Endothelial cell of umbilical vein (primary cell): ENCODE measurements around the gene PDK3. TPM values are rescaled to one million over a fixed set of nuclear protein-coding genes. Genes with fewer than 3 reads are reported as not detected.

Source experiments
- BruUV-seq: library from RNA; stranded (reverse); fragments of 400-500 nt; replicated peaks from 2 replicates; lab custom pipeline; 2021; lab: Mats Ljungman, UMichigan
- CTCF ChIA-PET: fragments of 300-600, 350-600 bp; sonication (Branson Sonifier 250); formaldehyde crosslinking; loops from one replicate; lab custom pipeline; 2021; ENCODE audit warnings: antibody characterized with exemption, inconsistent platforms; lab: Charles Lee
- POLR2A ChIA-PET: fragments of 300-600, 350-600 bp; sonication (Branson Sonifier 250); formaldehyde crosslinking; loops from one replicate; lab custom pipeline; 2021; ENCODE audit warnings: antibody characterized with exemption, inconsistent platforms; lab: Charles Lee
- DNase-seq: peaks from one replicate; pipeline ENCODE4 v3.0.0-alpha.2; 2011; ENCODE audit warnings: low read depth, low spot score
- FAIRE-seq: peaks from 2 replicates; lab custom pipeline; 2011; peaks lifted over from hg19 to GRCh38; lab: Jason Lieb, UNC
- H2AFZ ChIP-seq: 2 replicates; pipeline ENCODE4 v1.6.0; 2012; ENCODE audit warnings: low read depth, low read length, control low read depth, inconsistent platforms
- H3K27ac ChIP-seq: 2 replicates; pipeline ENCODE4 v1.5.1; 2011; ENCODE audit warnings: low read depth, mild to moderate bottlenecking, control low read depth, low read length, moderate library complexity; ENCODE audit not compliant: insufficient read depth
- H3K27me3 ChIP-seq, 2 experiments: 2 replicates each; pipeline versions ENCODE4 v1.6.0 to v1.6.1; 2011; ENCODE audit warnings: low read length in 2 of 2, mixed read lengths in 1 of 2; ENCODE audit not compliant: control insufficient read depth in 2 of 2, insufficient read depth in 2 of 2
- H3K36me3 ChIP-seq, 2 experiments: 2 replicates in 1 of 2; 3 replicates in 1 of 2; pipeline ENCODE4 v1.5.1; 2011; ENCODE audit warnings: low read length in 2 of 2, mild to moderate bottlenecking in 1 of 2, moderate library complexity in 1 of 2; ENCODE audit not compliant: control insufficient read depth in 2 of 2, insufficient read depth in 2 of 2; ENCODE audit errors: extremely low read depth in 1 of 2
- H3K4me1 ChIP-seq: 3 replicates; pipeline ENCODE4 v1.5.1; 2011; ENCODE audit warnings: mild to moderate bottlenecking, low read length; ENCODE audit not compliant: control insufficient read depth, insufficient read depth; ENCODE audit errors: extremely low read depth
- H3K4me2 ChIP-seq: 2 replicates; pipeline ENCODE4 v1.6.1; 2011; ENCODE audit warnings: low read length, control low read depth, mixed read lengths; ENCODE audit not compliant: insufficient read depth
- H3K4me3 ChIP-seq, 3 experiments: fragments of 200-600 bp in 1 of 3; sonication (generic), shearing (Covaris generic) in 1 of 3; replicated peaks in 1 of 3; 2 replicates each; pipeline ENCODE4 v1.5.1; 2011 to 2016; ENCODE audit warnings: control low read depth in 3 of 3, low read length in 3 of 3, mild to moderate bottlenecking in 2 of 3, inconsistent platforms in 1 of 3, low read depth in 1 of 3, moderate library complexity in 1 of 3; ENCODE audit not compliant: insufficient read depth in 1 of 3
- H3K79me2 ChIP-seq: 2 replicates; pipeline ENCODE4 v1.6.0; 2012; ENCODE audit warnings: low read length, inconsistent platforms; ENCODE audit not compliant: control insufficient read depth, insufficient read depth
- H3K9ac ChIP-seq: replicated peaks from 2 replicates; pipeline ENCODE3; 2011; ENCODE audit warnings: low read length, control low read depth; ENCODE audit not compliant: insufficient read depth; ENCODE audit errors: extremely low read depth
- H3K9me1 ChIP-seq: replicated peaks from 3 replicates; pipeline ENCODE4 v1.6.0; 2011; ENCODE audit warnings: mild to moderate bottlenecking, low read length; ENCODE audit not compliant: control insufficient read depth, insufficient read depth; ENCODE audit errors: extremely low read depth
- H3K9me3 ChIP-seq: replicated peaks from 2 replicates; pipeline ENCODE4 v1.5.1; 2012; ENCODE audit warnings: low read length, inconsistent platforms; ENCODE audit not compliant: control insufficient read depth, insufficient read depth
- H4K20me1 ChIP-seq: replicated peaks from 2 replicates; pipeline ENCODE3; 2011; ENCODE audit warnings: mild to moderate bottlenecking, low read length; ENCODE audit not compliant: control insufficient read depth, insufficient read depth; ENCODE audit errors: extremely low read depth
- CTCF ChIP-seq, 2 donors: IDR thresholded peaks; 1 replicate in 1 of 2; 2 replicates in 1 of 2; pipeline ENCODE4 v1.5.1; 2011; ENCODE audit warnings: low read length in 2 of 2, mild to moderate bottlenecking in 2 of 2, moderate library complexity in 2 of 2, control low read depth in 1 of 2, inconsistent platforms in 1 of 2, low read depth in 1 of 2; ENCODE audit not compliant: insufficient read depth in 1 of 2; ENCODE audit errors: extremely low read depth in 1 of 2
- EZH2 ChIP-seq: IDR thresholded peaks from 2 replicates; pipeline ENCODE4 v1.6.1; 2012; ENCODE audit warnings: borderline replicate concordance, low read depth, mild to moderate bottlenecking, moderate library complexity, low read length, inconsistent platforms; ENCODE audit not compliant: severe bottlenecking
- FOS ChIP-seq: IDR thresholded peaks from 2 replicates; pipeline ENCODE4 v1.6.1; 2011; ENCODE audit warnings: mild to moderate bottlenecking, low read length, moderate library complexity, borderline replicate concordance; ENCODE audit not compliant: insufficient read depth
- GATA2 ChIP-seq: IDR thresholded peaks from 2 replicates; pipeline ENCODE4 v1.7.0; 2011; ENCODE audit warnings: low read depth, mild to moderate bottlenecking, moderate library complexity, mixed read lengths, low read length; ENCODE audit not compliant: insufficient read length, insufficient read depth
- JUN ChIP-seq: IDR thresholded peaks from 2 replicates; pipeline ENCODE4 v1.6.1; 2011; ENCODE audit warnings: borderline replicate concordance, low read depth; ENCODE audit not compliant: insufficient read length, insufficient read depth
- MAX ChIP-seq: IDR thresholded peaks from 2 replicates; pipeline ENCODE4 v1.6.1; 2011; ENCODE audit not compliant: insufficient read depth, insufficient read length
- MYC ChIP-seq: IDR thresholded peaks from one replicate; pipeline ENCODE4 v1.6.1; 2011; ENCODE audit warnings: mild to moderate bottlenecking, low read depth, low read length
- POLR2A ChIP-seq: IDR thresholded peaks from 2 replicates; pipeline ENCODE4 v1.6.1; 2012; ENCODE audit warnings: low read depth, mild to moderate bottlenecking, control low read depth, low read length
- POLR2AphosphoS5 ChIP-seq: IDR thresholded peaks from 2 replicates; pipeline ENCODE4 v1.6.1; 2012; ENCODE audit warnings: low read depth, mild to moderate bottlenecking, control low read depth, low read length, moderate library complexity; ENCODE audit not compliant: insufficient read depth
- dilution Hi-C: fragments of 300-500 bp; cut with MboI; formaldehyde crosslinking; loops from one replicate; pipeline ENCODE4 v1.15.0; 2019; ENCODE audit warnings: low sequenced_read_pairs; ENCODE audit not compliant: extremely low pct_ligation_motif_present
- intact Hi-C: fragments of 100-400 bp; cut with micrococcal nuclease; formaldehyde crosslinking; loops from one replicate; pipeline ENCODE4 v1.10.0; 2022
- polyA plus RNA-seq, 4 experiments: library from polyadenylated mRNA; depleted of rRNA in 3 of 4; stranded (reverse) in 3 of 4; unstranded in 1 of 4; fragments of >200 nt; gene quantifications; 2 replicates each; pipeline versions ENCODE4 v1.2.1 to v1.2.3, GENCODE V29; 2011 to 2012; ENCODE audit warnings: missing spikeins in 1 of 4
- total RNA-seq: library from RNA; stranded (reverse); gene quantifications from 2 replicates; pipeline ENCODE4 v1.2.3, GENCODE V29; 2021

The PDK3 gene
- total and polyA plus RNA-seq, 2 donors (not counting 3 experiments of a cell fraction or from before 2014, with no cell fraction given), result 3.0 to 5.9 TPM

- dilution Hi-C loops, result no loop called here
- no peak for DNase-seq
- no peaks in the 10 kb centered on the region for H3K9me1 ChIP-seq
- no peak overlapping the region for H3K9ac ChIP-seq
- ChIA-PET CTCF (interaction anchor here (1.1 to 1.3 kb wide), 3 partner anchors 19 to 69 kb away, joined by 3 to 4 read pairs (median 3); no protein-coding TSS in a partner anchor), POLR2A (no interaction called here)
- TF ChIP-seq EZH2 (no peak), MYC (no peak), POLR2AphosphoS5 (no peak), FOS (no peak), POLR2A (no peak), CTCF (IDR thresholded peaks at IDR 0.05; ENCODE audit: extremely low read depth in 1 of 2, insufficient read depth in 1 of 2, low read depth in 1 of 2, low read length in 2 of 2) (no peak), JUN (no peak), GATA2 (no peak), MAX (no peak)
- intact Hi-C loops, result loop anchor here (2.0 kb wide), 1 partner anchor 38 kb away; no protein-coding TSS in a partner anchor
- peak overlapping the region; percentile 66 for H2AFZ ChIP-seq
- peak overlapping the region; percentile 15 to 69 (median 16) for H3K4me3 ChIP-seq
- no peaks in the 10 kb centered on the region for H3K27me3 ChIP-seq
- FAIRE-seq, result no peak
- peak overlapping the region; percentile 43 for H3K4me2 ChIP-seq
- no peaks in the 10 kb centered on the region for H3K36me3 ChIP-seq
- no peaks in the 10 kb centered on the region for H3K4me1 ChIP-seq
- no TSS peak for BruUV-seq
- H3K79me2 ChIP-seq, result no peaks in the 10 kb centered on the region
- H3K27ac ChIP-seq, result no peak overlapping the region
- H3K9me3 ChIP-seq, result no peaks in the 10 kb centered on the region
- H4K20me1 ChIP-seq, result no peaks in the 10 kb centered on the region
Observed at GRCh38 chrX:24464498-24464835, 619 bp upstream of the PDK3 start.
